GM23338 (cell line): ENCODE measurements around the gene NIPAL1.

Source experiments
- CREB1 ChIP-seq: fragments of 250-450 bp; sonication (Bioruptor Pico); IDR thresholded peaks from 2 replicates; pipeline ENCODE4 v1.5.0; 2020; ENCODE audit warnings: low read depth, mild to moderate bottlenecking, moderate library complexity
- CTCF ChIP-seq, 2 experiments: fragments of 200-600 bp in 1 of 2; sonication (generic) in 1 of 2; conservative IDR thresholded peaks; 2 replicates each; pipeline versions ENCODE4 v1.5.1 to v1.6.1; 2016 to 2017; ENCODE audit warnings: antibody characterized with exemption in 2 of 2, low read depth in 2 of 2, mild to moderate bottlenecking in 2 of 2, moderate library complexity in 1 of 2
- EZH2 ChIP-seq: fragments of 200-600 bp; sonication (generic); IDR thresholded peaks from one replicate; pipeline ENCODE4 v1.8.0; 2017; ENCODE audit warnings: antibody characterized with exemption, mild to moderate bottlenecking, low read depth; ENCODE audit not compliant: unreplicated experiment
- ZNF331 ChIP-seq: fragments of 250-450 bp; sonication (Bioruptor Pico); IDR thresholded peaks from 2 replicates; pipeline ENCODE4 v1.5.0; 2020; ENCODE audit warnings: low read depth, mild to moderate bottlenecking, moderate library complexity
- TF ChIP-seq, protein P1 (sequence below): IDR thresholded peaks from 2 replicates; pipeline ENCODE4 v1.6.1; 2016; ENCODE audit warnings: antibody characterized with exemption

DNA sequence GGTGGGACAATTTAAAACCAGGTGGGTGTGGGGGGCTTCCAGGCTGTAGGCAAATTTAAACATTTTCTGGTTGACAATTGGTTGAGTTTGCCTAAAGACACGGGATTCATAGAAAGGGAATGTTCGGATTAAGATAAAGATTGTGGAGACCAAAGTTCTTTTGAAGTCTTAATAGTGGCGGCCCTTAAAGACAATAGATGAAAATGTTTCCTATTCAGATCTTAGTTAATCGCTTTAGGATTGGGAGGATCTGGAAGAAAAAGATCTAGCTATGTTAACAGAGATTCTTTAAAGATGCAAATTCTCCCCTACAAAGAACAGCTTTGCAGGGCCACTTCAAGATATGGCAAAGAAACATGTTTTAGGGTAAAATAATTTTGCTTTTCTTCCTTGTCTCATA lies 4.8 kb upstream of the NIPAL1 start:
- TF ChIP-seq EZH2 (no peak), CREB1 (CRISPR knock-in tag) (no peak), CTCF (conservative IDR thresholded peaks at IDR 0.05; ENCODE audit: low read depth in 2 of 2) (no peak), ZNF331 (CRISPR knock-in tag) (no peak)
- TF ChIP-seq, protein P1, sequence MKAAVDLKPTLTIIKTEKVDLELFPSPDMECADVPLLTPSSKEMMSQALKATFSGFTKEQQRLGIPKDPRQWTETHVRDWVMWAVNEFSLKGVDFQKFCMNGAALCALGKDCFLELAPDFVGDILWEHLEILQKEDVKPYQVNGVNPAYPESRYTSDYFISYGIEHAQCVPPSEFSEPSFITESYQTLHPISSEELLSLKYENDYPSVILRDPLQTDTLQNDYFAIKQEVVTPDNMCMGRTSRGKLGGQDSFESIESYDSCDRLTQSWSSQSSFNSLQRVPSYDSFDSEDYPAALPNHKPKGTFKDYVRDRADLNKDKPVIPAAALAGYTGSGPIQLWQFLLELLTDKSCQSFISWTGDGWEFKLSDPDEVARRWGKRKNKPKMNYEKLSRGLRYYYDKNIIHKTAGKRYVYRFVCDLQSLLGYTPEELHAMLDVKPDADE, result no peak
